Osteocyte (in vitro differentiated cells): Measurements from ENCODE around the gene ANXA10. TPM values are rescaled to one million over a fixed set of nuclear protein-coding genes. Genes with fewer than 3 reads are reported as not detected.
"Not testable (repeated sequence)": the region's sequence is repeated elsewhere in the genome, so short reads cannot be mapped to it uniquely, and the experiment has no call there.

Experiments
- DNase-seq: peaks from one replicate; pipeline ENCODE4 v3.0.0; 2021; ENCODE audit warnings: mixed read lengths; ENCODE audit not compliant: unreplicated experiment; ENCODE audit errors: extremely low spot score
- H3K27ac Mint-ChIP-seq: one replicate; pipeline ENCODE4 v1.8.0; 2021; ENCODE audit warnings: mild to moderate bottlenecking, mixed read lengths; ENCODE audit not compliant: unreplicated experiment
- H3K27me3 Mint-ChIP-seq: one replicate; pipeline ENCODE4 v1.8.0; 2021; ENCODE audit warnings: mixed read lengths; ENCODE audit not compliant: unreplicated experiment
- H3K36me3 Mint-ChIP-seq: one replicate; pipeline ENCODE4 v1.8.0; 2021; ENCODE audit warnings: mixed read lengths; ENCODE audit not compliant: unreplicated experiment
- H3K4me1 Mint-ChIP-seq: one replicate; pipeline ENCODE4 v1.8.0; 2021; ENCODE audit warnings: mixed read lengths; ENCODE audit not compliant: unreplicated experiment
- H3K4me3 Mint-ChIP-seq: one replicate; pipeline ENCODE4 v1.8.0; 2021; ENCODE audit warnings: mild to moderate bottlenecking, moderate library complexity, mixed read lengths; ENCODE audit not compliant: unreplicated experiment
- H3K9me3 Mint-ChIP-seq: one replicate; pipeline ENCODE4 v1.8.0; 2021; ENCODE audit warnings: mixed read lengths; ENCODE audit not compliant: unreplicated experiment
- total RNA-seq: library from RNA; stranded (reverse); gene quantifications from 2 replicates; pipeline ENCODE4 v1.2.1, GENCODE V29; 2021
- TF ChIP-seq, protein P1 (sequence below): fragments of 200-600 bp; sonication (generic); IDR thresholded peaks from 2 replicates; pipeline ENCODE4 v1.5.0; 2021; ENCODE audit warnings: antibody characterized with exemption, mild to moderate bottlenecking, moderate library complexity

The ANXA10 gene
- total RNA-seq, 1 donor from 2014 or later, result not detected

DNA sequence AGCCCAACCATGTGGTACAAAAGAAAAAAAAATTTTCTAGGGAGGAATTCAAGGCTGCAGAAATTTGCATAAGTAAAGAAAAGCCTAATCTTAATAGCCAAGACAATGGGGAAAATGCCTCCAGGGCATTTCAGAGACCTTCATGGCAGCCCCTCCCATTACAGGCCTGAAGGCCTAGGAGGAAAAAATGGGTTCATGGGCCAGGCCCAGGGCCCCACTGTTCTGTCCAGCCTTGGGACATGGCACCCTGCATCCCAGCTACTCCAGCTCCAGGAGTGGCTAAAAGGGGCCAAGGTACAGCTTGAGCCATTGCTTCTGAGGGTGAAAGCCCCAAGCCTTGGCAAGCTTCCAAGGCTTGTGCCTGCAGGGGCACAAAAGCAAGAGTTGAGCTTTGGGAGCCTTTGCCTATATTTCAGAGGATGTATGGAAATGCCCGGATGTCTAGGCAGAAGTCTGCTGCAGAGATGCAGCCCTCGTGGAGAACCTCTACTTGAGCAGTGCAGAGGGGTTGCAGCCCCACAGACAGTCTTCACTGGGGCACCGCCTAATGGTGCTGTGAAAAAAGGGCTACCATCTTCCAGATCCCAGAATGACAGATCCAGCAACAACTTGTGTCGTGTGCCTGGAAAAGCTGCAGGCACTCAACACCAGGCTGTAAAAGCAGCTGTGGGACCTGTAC is 111.0 kb downstream of the ANXA10 start:
- Mint-ChIP-seq H3K4me1 (no peaks in the 10 kb centered on the region), H3K4me3 (no peak overlapping the region), H3K27me3 (no peaks in the 10 kb centered on the region), H3K9me3 (peaks cover 18% of the 10 kb centered on the region), H3K36me3 (no peaks in the 10 kb centered on the region), H3K27ac (no peak overlapping the region)
- no peak for DNase-seq
- TF ChIP-seq, protein P1, sequence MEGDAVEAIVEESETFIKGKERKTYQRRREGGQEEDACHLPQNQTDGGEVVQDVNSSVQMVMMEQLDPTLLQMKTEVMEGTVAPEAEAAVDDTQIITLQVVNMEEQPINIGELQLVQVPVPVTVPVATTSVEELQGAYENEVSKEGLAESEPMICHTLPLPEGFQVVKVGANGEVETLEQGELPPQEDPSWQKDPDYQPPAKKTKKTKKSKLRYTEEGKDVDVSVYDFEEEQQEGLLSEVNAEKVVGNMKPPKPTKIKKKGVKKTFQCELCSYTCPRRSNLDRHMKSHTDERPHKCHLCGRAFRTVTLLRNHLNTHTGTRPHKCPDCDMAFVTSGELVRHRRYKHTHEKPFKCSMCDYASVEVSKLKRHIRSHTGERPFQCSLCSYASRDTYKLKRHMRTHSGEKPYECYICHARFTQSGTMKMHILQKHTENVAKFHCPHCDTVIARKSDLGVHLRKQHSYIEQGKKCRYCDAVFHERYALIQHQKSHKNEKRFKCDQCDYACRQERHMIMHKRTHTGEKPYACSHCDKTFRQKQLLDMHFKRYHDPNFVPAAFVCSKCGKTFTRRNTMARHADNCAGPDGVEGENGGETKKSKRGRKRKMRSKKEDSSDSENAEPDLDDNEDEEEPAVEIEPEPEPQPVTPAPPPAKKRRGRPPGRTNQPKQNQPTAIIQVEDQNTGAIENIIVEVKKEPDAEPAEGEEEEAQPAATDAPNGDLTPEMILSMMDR, result no peak

DNA sequence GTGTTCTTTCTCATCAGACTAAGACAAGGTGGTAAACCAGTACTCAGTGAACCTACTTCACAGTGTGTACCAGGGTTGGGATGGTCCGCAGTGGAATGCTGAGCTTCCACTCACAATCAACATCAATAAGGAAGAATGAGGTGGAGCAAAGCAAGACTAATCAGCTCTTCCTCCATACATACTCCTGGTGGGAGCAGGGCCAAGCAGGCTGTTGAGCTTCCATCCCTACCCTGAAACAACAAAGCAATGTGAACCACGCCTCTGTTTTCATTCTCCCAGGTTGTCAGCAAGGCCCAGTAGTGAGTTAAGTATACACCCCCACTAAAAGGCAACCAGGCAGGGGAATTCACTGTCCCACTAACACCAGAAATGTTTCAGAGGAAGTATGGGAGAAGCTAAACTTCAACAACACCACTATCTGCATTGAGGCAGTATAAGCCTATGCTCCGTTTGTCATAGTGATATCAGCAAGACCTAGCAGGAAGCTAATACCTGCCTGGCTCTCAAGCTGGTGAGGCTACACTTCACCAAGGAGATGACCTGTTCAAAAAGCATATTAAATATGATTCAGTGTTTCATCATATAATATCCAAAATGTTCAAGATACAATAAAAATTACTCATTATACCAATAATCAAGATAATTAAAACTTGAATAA is 116.7 kb downstream of the ANXA10 start:
- Mint-ChIP-seq H3K27ac (no peak overlapping the region), H3K9me3 (peaks cover 15% of the 10 kb centered on the region), H3K4me3 (no peak overlapping the region), H3K27me3 (no peaks in the 10 kb centered on the region), H3K4me1 (peaks cover 4% of the 10 kb centered on the region), H3K36me3 (peaks cover 2% of the 10 kb centered on the region)
- TF ChIP-seq, protein P1, result no peak
- DNase-seq, result no peak

DNA sequence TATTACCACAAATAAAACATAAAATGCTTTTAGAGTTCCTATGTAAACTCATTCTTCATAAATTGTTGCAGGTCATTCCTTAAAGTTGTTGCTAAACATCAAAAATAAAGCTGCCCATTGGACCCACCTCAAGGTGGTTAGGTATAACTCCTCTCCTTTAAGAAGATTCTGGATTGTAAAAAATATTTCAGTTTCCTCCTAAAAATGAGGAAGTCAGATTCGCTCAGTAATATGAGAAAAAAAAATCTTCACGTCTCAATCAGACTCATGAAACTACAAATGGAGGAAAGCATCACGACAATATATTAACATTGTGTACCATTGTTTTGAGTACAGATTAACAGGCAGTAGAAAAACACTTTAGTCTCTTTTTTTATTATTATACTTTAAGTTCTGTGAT is 120.3 kb downstream of the ANXA10 start:
- Mint-ChIP-seq H3K4me1 (peaks cover 4% of the 10 kb centered on the region), H3K36me3 (peaks cover 28% of the 10 kb centered on the region), H3K27me3 (no peaks in the 10 kb centered on the region), H3K4me3 (no peak overlapping the region), H3K27ac (no peak overlapping the region), H3K9me3 (peaks cover 30% of the 10 kb centered on the region)
- TF ChIP-seq, protein P1, result no peak
- no peak for DNase-seq

DNA sequence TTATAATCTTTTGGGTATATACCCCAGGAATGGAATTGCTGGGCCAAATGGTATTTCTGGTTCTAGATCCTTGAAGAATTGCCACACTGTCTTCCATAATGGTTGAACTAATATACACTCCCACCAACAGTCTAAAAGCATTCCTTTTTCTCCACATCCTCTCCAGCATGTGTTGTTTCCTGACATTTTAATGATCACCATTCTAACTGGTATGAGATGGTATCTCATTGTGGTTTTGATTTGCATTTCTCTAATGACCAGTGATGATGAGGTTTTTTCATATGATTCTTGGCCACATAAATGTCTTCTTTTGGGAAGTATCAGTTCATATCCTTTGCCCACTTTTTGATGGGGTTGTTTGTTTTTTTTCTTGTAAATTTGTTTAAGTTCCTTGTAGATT is 121.2 kb downstream of the ANXA10 start:
- H3K4me1 Mint-ChIP-seq, DNase-seq, H3K27me3 Mint-ChIP-seq, H3K4me3 Mint-ChIP-seq, H3K27ac Mint-ChIP-seq: not testable (repeated sequence)
- Mint-ChIP-seq H3K9me3 (peaks cover 30% of the 10 kb centered on the region), H3K36me3 (peaks cover 36% of the 10 kb centered on the region)

DNA sequence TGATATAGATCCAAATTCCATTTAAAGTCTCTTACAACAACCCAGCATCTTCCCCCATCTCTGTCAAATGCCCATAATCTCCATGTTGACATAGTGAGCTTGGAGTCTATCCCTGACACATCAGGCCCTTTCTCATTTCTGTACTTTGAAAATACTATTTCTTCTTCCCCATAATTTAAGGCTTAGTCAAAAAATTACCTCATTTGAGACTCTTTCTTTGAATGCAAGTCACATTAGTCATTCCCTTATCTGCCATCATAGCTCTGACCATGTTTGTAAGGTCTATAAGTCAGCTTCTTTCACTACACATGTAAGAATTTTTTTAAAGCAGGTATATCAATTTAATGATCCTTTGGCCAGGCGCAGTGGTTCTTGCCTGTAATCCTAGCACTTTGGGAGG is 126.3 kb downstream of the ANXA10 start:
- no peak overlapping the region for H3K27ac Mint-ChIP-seq
- H3K27me3 Mint-ChIP-seq, result no peaks in the 10 kb centered on the region
- H3K4me3 Mint-ChIP-seq, result no peak overlapping the region
- H3K9me3 Mint-ChIP-seq, result peaks cover 23% of the 10 kb centered on the region
- peaks cover 15% of the 10 kb centered on the region for H3K4me1 Mint-ChIP-seq
- peaks cover 46% of the 10 kb centered on the region for H3K36me3 Mint-ChIP-seq
- DNase-seq, result no peak
- TF ChIP-seq, protein P1, result no peak
